ENCODE measurements around the gene OLFML2A.

DNA sequence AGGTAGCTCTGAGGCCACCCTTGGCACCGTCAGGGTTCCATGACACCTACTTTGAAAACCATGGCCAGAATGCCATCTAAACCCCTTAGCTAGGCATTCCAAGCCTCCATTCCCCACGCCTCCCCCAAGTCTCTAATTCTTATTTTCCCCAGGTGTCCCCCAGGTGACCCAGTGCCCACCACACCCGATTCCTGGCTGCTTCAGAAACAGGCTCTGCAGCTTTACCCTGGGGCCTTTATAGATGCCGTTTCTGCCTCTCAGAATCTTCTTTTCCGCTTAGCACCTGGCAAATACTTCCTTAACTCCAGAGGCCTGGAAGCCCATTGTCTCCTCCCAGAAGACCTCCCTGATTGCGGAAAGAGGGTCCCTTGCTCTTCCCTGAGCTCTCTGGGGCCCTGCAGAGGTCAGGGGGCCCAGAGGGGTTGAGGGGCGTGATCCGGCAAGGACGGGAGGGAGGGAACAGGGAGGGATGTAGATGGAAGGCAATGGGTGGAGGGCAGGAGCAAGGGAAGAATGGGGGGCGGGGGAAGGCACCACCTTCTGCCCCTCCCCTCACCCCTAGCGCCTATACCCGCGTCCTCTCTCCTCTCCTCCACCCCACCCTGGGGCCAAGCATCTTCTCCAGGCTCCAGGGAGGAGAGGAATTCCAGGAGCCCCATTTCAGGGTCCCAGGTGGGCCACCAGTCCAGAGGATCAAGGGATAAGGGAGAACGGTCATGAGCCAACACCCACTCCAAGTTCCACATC, 64.3 kb downstream of the OLFML2A start:
- TF ChIP-seq POLR2A (IDR thresholded peaks at IDR 0.05; ENCODE audit: low read depth, low read length) (no peak), TAF1 (IDR thresholded peaks at IDR 0.05; ENCODE audit: borderline replicate concordance, low read depth, low read length) (no peak)

Measured in GM12892 (cell line).